ENCODE results near the gene THAP7.

DNA sequence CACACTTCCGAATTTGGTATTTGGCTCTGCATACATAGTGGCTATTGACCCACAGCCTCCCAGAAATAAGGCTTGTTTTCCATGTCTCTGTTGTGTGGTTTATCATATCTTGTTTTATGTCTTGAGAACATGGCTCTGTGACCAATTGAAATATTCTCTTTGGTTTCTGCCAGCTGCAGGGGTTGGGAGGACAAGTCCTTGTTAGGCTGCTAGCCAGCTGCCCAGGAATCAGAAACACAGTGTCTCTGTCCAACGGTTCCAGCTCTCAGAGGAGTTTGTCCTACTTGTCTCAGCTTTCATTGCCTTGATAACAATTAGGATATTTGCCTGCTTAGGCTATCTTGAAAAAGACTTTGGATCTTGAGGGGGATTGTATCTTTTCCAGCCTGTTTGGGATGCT is 36.5 kb upstream of the THAP7 start:
- TF ChIP-seq, protein P1, sequence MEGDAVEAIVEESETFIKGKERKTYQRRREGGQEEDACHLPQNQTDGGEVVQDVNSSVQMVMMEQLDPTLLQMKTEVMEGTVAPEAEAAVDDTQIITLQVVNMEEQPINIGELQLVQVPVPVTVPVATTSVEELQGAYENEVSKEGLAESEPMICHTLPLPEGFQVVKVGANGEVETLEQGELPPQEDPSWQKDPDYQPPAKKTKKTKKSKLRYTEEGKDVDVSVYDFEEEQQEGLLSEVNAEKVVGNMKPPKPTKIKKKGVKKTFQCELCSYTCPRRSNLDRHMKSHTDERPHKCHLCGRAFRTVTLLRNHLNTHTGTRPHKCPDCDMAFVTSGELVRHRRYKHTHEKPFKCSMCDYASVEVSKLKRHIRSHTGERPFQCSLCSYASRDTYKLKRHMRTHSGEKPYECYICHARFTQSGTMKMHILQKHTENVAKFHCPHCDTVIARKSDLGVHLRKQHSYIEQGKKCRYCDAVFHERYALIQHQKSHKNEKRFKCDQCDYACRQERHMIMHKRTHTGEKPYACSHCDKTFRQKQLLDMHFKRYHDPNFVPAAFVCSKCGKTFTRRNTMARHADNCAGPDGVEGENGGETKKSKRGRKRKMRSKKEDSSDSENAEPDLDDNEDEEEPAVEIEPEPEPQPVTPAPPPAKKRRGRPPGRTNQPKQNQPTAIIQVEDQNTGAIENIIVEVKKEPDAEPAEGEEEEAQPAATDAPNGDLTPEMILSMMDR (IDR thresholded peaks at IDR 0.05): no peak
- no peak for TF ChIP-seq POLR2A (IDR thresholded peaks at IDR 0.05)
